Astrocyte of the cerebellum (primary cell): Measurements from ENCODE around the gene DHH.
"Not testable (repeated sequence)": the region's sequence is repeated elsewhere in the genome, so short reads cannot be mapped to it uniquely, and the experiment has no call there.

Experiments used
- DNase-seq: peaks from one replicate; pipeline ENCODE4 v3.0.0-alpha.2; 2011; ENCODE audit warnings: low read depth
- H3K4me3 ChIP-seq: 2 replicates; pipeline ENCODE4 v1.5.1; 2011; ENCODE audit warnings: mild to moderate bottlenecking, low read depth, low read length, moderate library complexity
- in situ Hi-C: cut with HindIII; loops from 2 replicates; pipeline ENCODE4 v1.10.0; 2017; ENCODE audit warnings: low sequenced_read_pairs
- TF ChIP-seq, protein P1 (sequence below): IDR thresholded peaks from 2 replicates; pipeline ENCODE4 v1.5.1; 2012; ENCODE audit warnings: low read length, low read depth, moderate library complexity, mild to moderate bottlenecking; ENCODE audit errors: missing control alignments

The DHH gene

DNA sequence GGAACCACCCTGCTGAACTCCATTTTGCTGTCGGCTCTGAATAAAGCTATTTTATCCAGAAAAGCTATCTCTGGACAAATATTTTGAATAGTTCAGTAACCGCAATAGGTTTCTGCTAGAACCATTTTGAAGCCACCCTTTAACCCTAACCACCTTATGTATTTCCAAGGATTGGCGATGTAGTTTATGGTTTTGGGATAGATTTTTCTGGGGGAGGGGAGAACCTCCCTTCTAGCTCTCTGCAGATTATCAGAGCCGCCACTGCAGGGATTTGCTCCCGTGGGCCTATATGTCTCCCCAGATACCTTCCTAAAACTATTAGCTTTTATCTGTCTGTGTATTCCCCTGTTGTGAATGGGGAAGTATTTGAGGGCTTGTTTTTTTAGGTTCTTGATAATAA is 38.4 kb upstream of the DHH start:
- TF ChIP-seq, protein P1, sequence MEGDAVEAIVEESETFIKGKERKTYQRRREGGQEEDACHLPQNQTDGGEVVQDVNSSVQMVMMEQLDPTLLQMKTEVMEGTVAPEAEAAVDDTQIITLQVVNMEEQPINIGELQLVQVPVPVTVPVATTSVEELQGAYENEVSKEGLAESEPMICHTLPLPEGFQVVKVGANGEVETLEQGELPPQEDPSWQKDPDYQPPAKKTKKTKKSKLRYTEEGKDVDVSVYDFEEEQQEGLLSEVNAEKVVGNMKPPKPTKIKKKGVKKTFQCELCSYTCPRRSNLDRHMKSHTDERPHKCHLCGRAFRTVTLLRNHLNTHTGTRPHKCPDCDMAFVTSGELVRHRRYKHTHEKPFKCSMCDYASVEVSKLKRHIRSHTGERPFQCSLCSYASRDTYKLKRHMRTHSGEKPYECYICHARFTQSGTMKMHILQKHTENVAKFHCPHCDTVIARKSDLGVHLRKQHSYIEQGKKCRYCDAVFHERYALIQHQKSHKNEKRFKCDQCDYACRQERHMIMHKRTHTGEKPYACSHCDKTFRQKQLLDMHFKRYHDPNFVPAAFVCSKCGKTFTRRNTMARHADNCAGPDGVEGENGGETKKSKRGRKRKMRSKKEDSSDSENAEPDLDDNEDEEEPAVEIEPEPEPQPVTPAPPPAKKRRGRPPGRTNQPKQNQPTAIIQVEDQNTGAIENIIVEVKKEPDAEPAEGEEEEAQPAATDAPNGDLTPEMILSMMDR: no peak
- DNase-seq: no peak
- peak overlapping the region; percentile 20 for H3K4me3 ChIP-seq
- in situ Hi-C loops: no loop called here

GRCh38 chr12:49131894-49132461 is 37.4 kb upstream of the DHH start:
- in situ Hi-C loops: no loop called here
- no peak for DNase-seq
- TF ChIP-seq, protein P1: no peak

GRCh38 chr12:49131051-49131893 is 36.7 kb upstream of the DHH start, which contains the start of gene TUBA1B:
Gene TUBA1B, minus strand, starts transcription at chr12:49131395. Its CDS starts 95 bp downstream, at chr12:49131300.
- peak within 1 kb of the TSS; percentile 99 for H3K4me3 ChIP-seq
- TF ChIP-seq, protein P1: no peak
- in situ Hi-C loops: no loop called here
- DNase-seq: peak; percentile 53

More at GRCh38 chr12:49131894-49132461, 37.4 kb upstream of the DHH start:
- peak overlapping the region; percentile 20 for H3K4me3 ChIP-seq

GRCh38 chr12:49130151-49131050 is 35.8 kb upstream of the DHH start:
- in situ Hi-C loops: no loop called here
- DNase-seq: peak; percentile 80

DNA sequence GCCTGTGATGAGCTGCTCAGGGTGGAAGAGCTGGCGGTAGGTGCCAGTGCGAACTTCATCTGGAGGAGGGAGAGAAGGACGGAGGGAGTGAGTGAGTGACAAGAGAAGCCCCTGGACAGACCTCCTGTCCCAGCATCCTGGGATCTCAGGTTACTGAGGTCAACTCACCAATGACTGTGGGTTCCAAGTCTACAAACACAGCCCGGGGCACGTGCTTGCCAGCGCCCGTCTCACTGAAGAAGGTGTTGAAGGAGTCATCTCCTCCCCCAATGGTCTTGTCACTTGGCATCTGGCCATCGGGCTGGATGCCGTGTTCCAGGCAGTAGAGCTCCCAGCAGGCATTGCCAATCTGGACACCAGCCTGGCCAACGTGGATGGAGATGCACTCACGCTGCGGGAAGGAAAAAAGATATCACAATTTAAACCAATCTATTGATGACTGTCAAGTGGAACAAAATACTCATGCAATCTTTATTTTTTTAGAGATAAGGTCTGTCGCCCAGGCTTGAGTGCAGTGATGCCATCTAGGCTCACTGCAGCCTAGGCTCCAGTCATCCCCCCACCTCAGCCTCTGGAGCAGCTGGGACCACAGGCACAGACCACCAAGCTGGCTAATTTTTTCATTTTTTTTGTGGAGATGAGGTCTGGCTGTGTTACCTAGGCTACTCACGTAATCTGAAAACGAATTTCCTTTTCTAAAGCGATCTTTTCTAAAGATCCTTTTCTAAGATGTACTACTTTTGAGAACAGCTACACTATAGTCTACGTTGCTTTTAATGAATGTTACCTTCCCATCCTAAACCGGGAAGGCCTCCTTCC is 34.9 kb upstream of the DHH start:
- peak overlapping the region; percentile 99 for H3K4me3 ChIP-seq

More at GRCh38 chr12:49130151-49131050, 35.8 kb upstream of the DHH start:
- peak overlapping the region; percentile 99 for H3K4me3 ChIP-seq
- TF ChIP-seq, protein P1: peak; percentile 90

GRCh38 chr12:49127971-49128370 is 33.4 kb upstream of the DHH start:
- DNase-seq, H3K4me3 ChIP-seq, in situ Hi-C loops: not testable (repeated sequence)

More for the DNA sequence above, 34.9 kb upstream of the DHH start:
- DNase-seq: no peak
- in situ Hi-C loops: no loop called here
- TF ChIP-seq, protein P1: no peak
